SK-N-SH (cell line): ENCODE measurements around the gene FTCD. TPM values are rescaled to one million over a fixed set of nuclear protein-coding genes. Genes with fewer than 3 reads are reported as not detected.

Source experiments
- CTCF ChIA-PET: fragments of 300-600, 350-600 bp; formaldehyde crosslinking; extraction: SDS; loops from one replicate; lab custom pipeline; 2021; lab: Yijun Ruan, JAX
- POLR2A ChIA-PET: fragments of 350-600 bp; sonication (Branson Sonifier 250); formaldehyde crosslinking; extraction: SDS; loops from one replicate; lab custom pipeline; 2020; ENCODE audit warnings: antibody characterized with exemption, inconsistent platforms; lab: Yijun Ruan, JAX
- DNase-seq: peaks from one replicate; pipeline ENCODE4 v3.0.0; 2012
- H2AFZ ChIP-seq: fragments of 200-600 bp; sonication (generic); 2 replicates; pipeline ENCODE4 v1.8.1; 2016; ENCODE audit warnings: antibody characterized with exemption, mild to moderate bottlenecking, low read depth
- H3F3A ChIP-seq: fragments of 200-600 bp; sonication (generic); replicated peaks from 2 replicates; pipeline ENCODE3; 2016; ENCODE audit warnings: antibody characterized with exemption, mild to moderate bottlenecking; ENCODE audit not compliant: insufficient read depth
- H3K27ac ChIP-seq, 2 experiments: fragments of 200-500 bp in 1 of 2; fragments of 200-600 bp in 1 of 2; sonication (Bioruptor generic) in 1 of 2; sonication (generic), shearing (Covaris generic) in 1 of 2; 2 replicates each; pipeline versions ENCODE4 v1.5.1 to v1.6.1; 2014 to 2016; ENCODE audit warnings: low read depth in 2 of 2, inconsistent platforms in 1 of 2, low read length in 1 of 2, mild to moderate bottlenecking in 1 of 2, mixed read lengths in 1 of 2
- H3K27me3 ChIP-seq: fragments of 200-600 bp; sonication (generic), shearing (Covaris generic); 2 replicates; pipeline ENCODE4 v1.6.1; 2016; ENCODE audit warnings: mixed run types; ENCODE audit not compliant: insufficient read depth
- H3K36me3 ChIP-seq, 2 experiments: fragments of 200-500 bp in 1 of 2; fragments of 200-600 bp in 1 of 2; sonication (Bioruptor generic) in 1 of 2; sonication (generic) in 1 of 2; replicated peaks in 1 of 2; 2 replicates each; pipeline versions ENCODE3 to v1.5.1; 2014 to 2016; ENCODE audit warnings: low read length in 1 of 2, mild to moderate bottlenecking in 1 of 2; ENCODE audit not compliant: insufficient read depth in 2 of 2, control insufficient read depth in 1 of 2
- H3K4me1 ChIP-seq, 2 experiments: fragments of 200-500 bp in 1 of 2; fragments of 200-600 bp in 1 of 2; sonication (Bioruptor generic) in 1 of 2; sonication (generic), shearing (Covaris generic) in 1 of 2; 2 replicates each; pipeline versions ENCODE4 v1.5.1 to v1.6.1; 2014 to 2016; ENCODE audit warnings: low read depth in 1 of 2, low read length in 1 of 2, mixed run types in 1 of 2; ENCODE audit not compliant: insufficient read depth in 2 of 2, control insufficient read depth in 1 of 2
- H3K4me2 ChIP-seq: fragments of 200-600 bp; sonication (generic), shearing (Covaris generic); 2 replicates; pipeline ENCODE4 v1.6.1; 2017; ENCODE audit warnings: mixed run types
- H3K4me3 ChIP-seq, 2 experiments: fragments of 200-500 bp in 1 of 2; fragments of 200-600 bp in 1 of 2; sonication (Bioruptor generic) in 1 of 2; sonication (generic), shearing (Covaris generic) in 1 of 2; 2 replicates each; pipeline versions ENCODE4 v1.5.1 to v1.8.1; 2014 to 2016; ENCODE audit warnings: low read depth in 2 of 2, inconsistent platforms in 1 of 2, low read length in 1 of 2, mild to moderate bottlenecking in 1 of 2, mixed read lengths in 1 of 2, moderate library complexity in 1 of 2
- H3K79me2 ChIP-seq: fragments of 200-600 bp; sonication (generic); 2 replicates; pipeline ENCODE4 v1.8.1; 2017; ENCODE audit warnings: mild to moderate bottlenecking; ENCODE audit not compliant: insufficient read depth
- H3K9ac ChIP-seq: fragments of 200-600 bp; sonication (generic); 2 replicates; pipeline ENCODE4 v1.6.1; 2017; ENCODE audit warnings: mixed run types
- H3K9me2 ChIP-seq: fragments of 200-600 bp; sonication (generic); 2 replicates; pipeline ENCODE4 v1.6.1; 2017; ENCODE audit warnings: mixed run types
- H3K9me3 ChIP-seq: fragments of 200-600 bp; sonication (generic); 2 replicates; pipeline ENCODE4 v1.6.1; 2017; ENCODE audit warnings: mixed run types, mild to moderate bottlenecking, moderate library complexity
- H4K20me1 ChIP-seq: fragments of 200-600 bp; sonication (generic); 2 replicates; pipeline ENCODE4 v1.6.1; 2017; ENCODE audit warnings: mild to moderate bottlenecking, mixed run types; ENCODE audit not compliant: insufficient read depth
- CHD2 ChIP-seq: fragments of 150-350 bp; IDR thresholded peaks from 2 replicates; pipeline ENCODE4 v1.6.1; 2018; ENCODE audit warnings: low read length; ENCODE audit not compliant: partially characterized antibody
- ELF1 ChIP-seq: IDR thresholded peaks from 2 replicates; pipeline ENCODE4 v1.4.0; 2012
- EP300 ChIP-seq, 2 experiments: IDR thresholded peaks; 2 replicates each; pipeline versions ENCODE4 v1.4.0 to v1.6.1; 2012; ENCODE audit warnings: borderline replicate concordance in 1 of 2, low read depth in 1 of 2, low read length in 1 of 2
- EZH2phosphoT487 ChIP-seq: fragments of 200-600 bp; sonication (generic); IDR thresholded peaks from 2 replicates; pipeline ENCODE4 v1.6.1; 2017; ENCODE audit warnings: low read depth, mixed run types, mild to moderate bottlenecking, antibody characterized with exemption, moderate library complexity, borderline replicate concordance
- FOXM1 ChIP-seq: IDR thresholded peaks from 2 replicates; pipeline ENCODE4 v1.4.0; 2012; ENCODE audit warnings: low read depth, mild to moderate bottlenecking
- GABPA ChIP-seq: IDR thresholded peaks from 2 replicates; pipeline ENCODE4 v1.4.0; 2012; ENCODE audit warnings: low read depth, mild to moderate bottlenecking
- GATA2 ChIP-seq: sonication (generic); formaldehyde crosslinking; IDR thresholded peaks from 2 replicates; pipeline ENCODE4 v1.5.0; 2020; ENCODE audit warnings: mild to moderate bottlenecking, missing genetic modification reagents
- NFIC ChIP-seq: IDR thresholded peaks from 2 replicates; pipeline ENCODE4 v1.4.0; 2012; ENCODE audit warnings: borderline replicate concordance
- POLR2AphosphoS5 ChIP-seq: IDR thresholded peaks from 2 replicates; pipeline ENCODE4 v1.6.1; 2012; ENCODE audit warnings: low read depth, low read length
- RAD21 ChIP-seq: IDR thresholded peaks from 2 replicates; pipeline ENCODE4 v1.6.1; 2012; ENCODE audit warnings: mild to moderate bottlenecking, low read length
- RCOR1 ChIP-seq: fragments of 150-350 bp; IDR thresholded peaks from 2 replicates; pipeline ENCODE4 v1.6.1; 2017; ENCODE audit warnings: antibody characterized with exemption, low read length
- RFX5 ChIP-seq: IDR thresholded peaks from 2 replicates; pipeline ENCODE4 v1.6.1; 2012; ENCODE audit warnings: mild to moderate bottlenecking, improper control_type of control experiment, low read length
- RXRA ChIP-seq: IDR thresholded peaks from 2 replicates; pipeline ENCODE4 v1.4.0; 2012; ENCODE audit warnings: low read depth, mild to moderate bottlenecking, borderline replicate concordance
- SIN3A ChIP-seq: IDR thresholded peaks from 2 replicates; pipeline ENCODE4 v1.6.1; 2012; ENCODE audit warnings: low read depth, mild to moderate bottlenecking, low read length, moderate library complexity, borderline replicate concordance
- TCF12 ChIP-seq: IDR thresholded peaks from 2 replicates; pipeline ENCODE4 v1.4.0; 2012
- TEAD4 ChIP-seq: IDR thresholded peaks from 2 replicates; pipeline ENCODE4 v1.4.0; 2012; ENCODE audit warnings: mild to moderate bottlenecking, borderline replicate concordance; ENCODE audit not compliant: insufficient read depth
- WGBS: methylation state at CpG from one replicate; pipeline ENCODE4 v1.1.6; 2017; ENCODE audit warnings: low lambda C conversion rate; 5-methylcytosine and 5-hydroxymethylcytosine counted together
- polyA plus RNA-seq, 3 experiments: library from polyadenylated mRNA; depleted of rRNA; stranded (reverse); fragments of >200 nt; gene quantifications; 2 replicates each; pipeline ENCODE4 v1.2.3, GENCODE V29; 2012
- TF ChIP-seq, protein P1 (sequence below): IDR thresholded peaks from 2 replicates; pipeline ENCODE4 v1.4.0; 2012; ENCODE audit warnings: low read depth, borderline replicate concordance
- TF ChIP-seq, protein P2 (sequence below): IDR thresholded peaks from 2 replicates; pipeline ENCODE4; 2012
- TF ChIP-seq, protein P3 (sequence below): fragments of 150-350 bp; IDR thresholded peaks from 2 replicates; pipeline ENCODE4 v1.6.1; 2016; ENCODE audit warnings: mild to moderate bottlenecking, low read depth, low read length

Gene FTCD
- polyA plus RNA-seq, 1 of the 3 experiments (the other 2 are of a cell fraction): 0.33 TPM

DNA sequence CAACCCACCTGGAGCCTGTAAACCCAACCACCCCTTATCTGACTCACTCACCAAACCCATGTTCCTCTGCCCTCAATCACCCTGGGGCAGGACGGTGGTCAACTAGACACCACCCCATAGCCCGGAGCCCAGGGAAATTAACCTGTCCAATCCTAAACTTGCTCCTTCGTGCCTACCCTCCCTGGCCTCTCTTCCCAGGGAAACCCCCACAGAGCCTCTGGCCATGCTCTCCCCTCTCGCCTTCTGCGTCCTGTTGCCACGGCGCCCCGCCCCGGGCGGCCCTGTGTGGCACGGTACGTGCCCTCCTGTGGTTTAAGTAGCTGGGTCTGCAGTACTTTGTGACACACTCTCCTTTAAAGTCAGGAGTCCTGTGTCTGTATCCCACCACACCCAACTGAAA lies 4.0 kb upstream of the FTCD start:
- ChIA-PET CTCF (interaction anchor here (1.0 to 1.4 kb wide), 4 partner anchors 9 to 16 kb away, joined by 3 to 8 read pairs (median 4); no protein-coding TSS in a partner anchor), POLR2A (no interaction called here)
- H3K4me2 ChIP-seq: no peak overlapping the region
- no peaks in the 10 kb centered on the region for H3K9me2 ChIP-seq
- WGBS: 93% methylated on average over 11 of the region's 12 CpGs
- no peaks in the 10 kb centered on the region for H3K9me3 ChIP-seq
- H3F3A ChIP-seq: no peaks in the 10 kb centered on the region
- H3K4me1 ChIP-seq: no peaks in the 10 kb centered on the region
- H3K27ac ChIP-seq: no peak overlapping the region
- DNase-seq: no peak
- H3K9ac ChIP-seq: no peak overlapping the region
- H4K20me1 ChIP-seq: no peaks in the 10 kb centered on the region
- no peak for TF ChIP-seq EP300 (IDR thresholded peaks at IDR 0.05; ENCODE audit: borderline replicate concordance in 1 of 2, low read depth in 1 of 2, low read length in 1 of 2)
- TF ChIP-seq RXRA: no peak
- TF ChIP-seq, protein P1, sequence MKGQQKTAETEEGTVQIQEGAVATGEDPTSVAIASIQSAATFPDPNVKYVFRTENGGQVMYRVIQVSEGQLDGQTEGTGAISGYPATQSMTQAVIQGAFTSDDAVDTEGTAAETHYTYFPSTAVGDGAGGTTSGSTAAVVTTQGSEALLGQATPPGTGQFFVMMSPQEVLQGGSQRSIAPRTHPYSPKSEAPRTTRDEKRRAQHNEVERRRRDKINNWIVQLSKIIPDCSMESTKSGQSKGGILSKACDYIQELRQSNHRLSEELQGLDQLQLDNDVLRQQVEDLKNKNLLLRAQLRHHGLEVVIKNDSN: no peak
- no peak for TF ChIP-seq RAD21
- TF ChIP-seq, protein P2, sequence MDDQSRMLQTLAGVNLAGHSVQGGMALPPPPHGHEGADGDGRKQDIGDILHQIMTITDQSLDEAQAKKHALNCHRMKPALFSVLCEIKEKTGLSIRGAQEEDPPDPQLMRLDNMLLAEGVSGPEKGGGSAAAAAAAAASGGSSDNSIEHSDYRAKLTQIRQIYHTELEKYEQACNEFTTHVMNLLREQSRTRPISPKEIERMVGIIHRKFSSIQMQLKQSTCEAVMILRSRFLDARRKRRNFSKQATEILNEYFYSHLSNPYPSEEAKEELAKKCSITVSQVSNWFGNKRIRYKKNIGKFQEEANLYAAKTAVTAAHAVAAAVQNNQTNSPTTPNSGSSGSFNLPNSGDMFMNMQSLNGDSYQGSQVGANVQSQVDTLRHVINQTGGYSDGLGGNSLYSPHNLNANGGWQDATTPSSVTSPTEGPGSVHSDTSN: no peak
- no peak for TF ChIP-seq EZH2phosphoT487
- no peak for TF ChIP-seq RCOR1
- TF ChIP-seq, protein P3, sequence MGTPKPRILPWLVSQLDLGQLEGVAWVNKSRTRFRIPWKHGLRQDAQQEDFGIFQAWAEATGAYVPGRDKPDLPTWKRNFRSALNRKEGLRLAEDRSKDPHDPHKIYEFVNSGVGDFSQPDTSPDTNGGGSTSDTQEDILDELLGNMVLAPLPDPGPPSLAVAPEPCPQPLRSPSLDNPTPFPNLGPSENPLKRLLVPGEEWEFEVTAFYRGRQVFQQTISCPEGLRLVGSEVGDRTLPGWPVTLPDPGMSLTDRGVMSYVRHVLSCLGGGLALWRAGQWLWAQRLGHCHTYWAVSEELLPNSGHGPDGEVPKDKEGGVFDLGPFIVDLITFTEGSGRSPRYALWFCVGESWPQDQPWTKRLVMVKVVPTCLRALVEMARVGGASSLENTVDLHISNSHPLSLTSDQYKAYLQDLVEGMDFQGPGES: no peak
- TF ChIP-seq NFIC: no peak
- TF ChIP-seq POLR2AphosphoS5: no peak
- no peak for TF ChIP-seq RFX5
- TF ChIP-seq ELF1: no peak
- TF ChIP-seq FOXM1: no peak
- TF ChIP-seq SIN3A: no peak
- no peak for TF ChIP-seq CHD2
- TF ChIP-seq TCF12: no peak
- TF ChIP-seq GATA2 (CRISPR knock-in tag): no peak
- no peak for TF ChIP-seq TEAD4
- TF ChIP-seq GABPA: no peak
- H2AFZ ChIP-seq: no peak overlapping the region
- H3K36me3 ChIP-seq: no peaks in the 10 kb centered on the region
- no peaks in the 10 kb centered on the region for H3K27me3 ChIP-seq
- no peak overlapping the region for H3K4me3 ChIP-seq
- H3K79me2 ChIP-seq: no peaks in the 10 kb centered on the region
